ENCODE results near the gene MFAP4.

The MFAP4 gene

DNA sequence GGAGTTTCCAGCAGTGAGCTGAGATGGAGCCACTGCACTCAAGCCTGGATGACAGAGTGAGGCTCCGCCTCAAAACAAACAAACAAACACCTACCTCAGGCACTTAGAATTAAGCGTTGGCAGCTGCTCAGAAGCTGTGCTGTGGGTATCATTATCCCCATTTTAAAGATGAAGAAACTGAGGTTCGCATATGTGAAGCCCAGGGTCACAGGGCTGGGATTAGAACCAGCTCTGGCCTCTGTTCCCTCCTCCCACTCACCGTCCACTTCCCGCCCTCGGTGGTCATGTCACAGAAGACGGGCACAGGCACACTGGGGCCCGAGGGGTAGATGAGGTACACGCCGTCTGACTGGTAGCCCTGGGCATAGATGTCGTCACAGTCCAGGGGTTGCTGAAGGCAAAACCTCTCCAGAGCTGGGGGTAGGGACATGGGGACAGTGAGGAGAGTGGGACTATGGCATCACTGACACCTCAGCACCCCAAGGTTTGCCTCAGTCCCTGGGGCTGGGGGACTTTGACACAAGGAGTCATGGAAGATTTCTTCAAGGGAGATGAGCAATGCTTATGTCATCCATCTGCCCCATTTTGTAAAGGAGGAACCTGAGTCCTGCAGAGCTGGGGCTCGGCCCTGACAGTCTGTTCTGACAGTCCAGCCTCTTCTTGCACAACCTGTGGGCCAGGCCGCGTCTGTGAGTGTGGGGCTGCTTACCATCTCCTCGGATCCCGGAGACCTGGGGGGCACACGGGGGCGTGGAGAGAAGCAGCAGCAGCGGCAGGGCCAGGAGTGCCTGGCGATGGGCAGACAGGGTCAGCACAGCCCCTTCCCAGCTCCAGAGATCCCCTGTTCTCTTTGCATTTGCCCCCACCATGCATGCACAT is 700 bp downstream of the MFAP4 start:
- FAIRE-seq = no peak
- no peak for DNase-seq (ENCODE audit: low spot score)

- FAIRE-seq = no peak
- DNase-seq (ENCODE audit: low spot score) = no peak
Measured at GRCh38 chr17:19385521-19385983, 1.4 kb downstream of the MFAP4 start.

DNA sequence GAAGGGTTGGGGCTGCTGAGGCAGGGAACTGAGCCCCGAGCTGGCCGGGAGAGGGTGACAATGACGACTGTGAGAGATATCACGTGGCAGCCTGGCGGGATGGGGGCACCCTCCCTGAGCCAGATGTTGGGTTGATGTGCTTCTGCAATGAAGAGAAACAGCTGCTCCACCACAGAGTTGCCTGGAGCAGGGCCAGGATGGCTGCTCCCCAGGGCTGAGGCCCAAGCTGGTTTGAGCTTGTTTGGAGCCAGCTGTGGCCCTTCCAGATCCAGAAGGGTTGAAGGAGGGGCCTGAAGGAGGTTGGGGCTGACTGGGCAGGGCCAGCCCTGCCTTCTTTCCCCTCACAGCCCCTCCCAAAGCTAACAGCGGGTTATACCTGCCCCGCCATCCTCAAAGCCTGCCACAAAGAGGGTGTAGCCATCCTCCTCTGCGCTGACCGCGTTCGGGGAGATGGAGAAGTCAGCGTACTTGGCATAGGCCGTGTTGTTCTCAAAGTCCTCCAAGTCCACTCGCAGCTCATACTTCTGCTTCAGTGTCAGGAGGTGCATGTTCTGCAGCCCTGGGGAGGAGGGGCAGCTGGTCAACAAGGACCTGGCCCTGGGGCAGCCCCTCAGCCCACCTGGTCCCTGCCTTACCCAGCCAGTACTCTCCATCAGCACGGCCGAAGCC is 2.1 kb downstream of the MFAP4 start:
- DNase-seq (ENCODE audit: low spot score) (no peak), FAIRE-seq (no peak)

DNA sequence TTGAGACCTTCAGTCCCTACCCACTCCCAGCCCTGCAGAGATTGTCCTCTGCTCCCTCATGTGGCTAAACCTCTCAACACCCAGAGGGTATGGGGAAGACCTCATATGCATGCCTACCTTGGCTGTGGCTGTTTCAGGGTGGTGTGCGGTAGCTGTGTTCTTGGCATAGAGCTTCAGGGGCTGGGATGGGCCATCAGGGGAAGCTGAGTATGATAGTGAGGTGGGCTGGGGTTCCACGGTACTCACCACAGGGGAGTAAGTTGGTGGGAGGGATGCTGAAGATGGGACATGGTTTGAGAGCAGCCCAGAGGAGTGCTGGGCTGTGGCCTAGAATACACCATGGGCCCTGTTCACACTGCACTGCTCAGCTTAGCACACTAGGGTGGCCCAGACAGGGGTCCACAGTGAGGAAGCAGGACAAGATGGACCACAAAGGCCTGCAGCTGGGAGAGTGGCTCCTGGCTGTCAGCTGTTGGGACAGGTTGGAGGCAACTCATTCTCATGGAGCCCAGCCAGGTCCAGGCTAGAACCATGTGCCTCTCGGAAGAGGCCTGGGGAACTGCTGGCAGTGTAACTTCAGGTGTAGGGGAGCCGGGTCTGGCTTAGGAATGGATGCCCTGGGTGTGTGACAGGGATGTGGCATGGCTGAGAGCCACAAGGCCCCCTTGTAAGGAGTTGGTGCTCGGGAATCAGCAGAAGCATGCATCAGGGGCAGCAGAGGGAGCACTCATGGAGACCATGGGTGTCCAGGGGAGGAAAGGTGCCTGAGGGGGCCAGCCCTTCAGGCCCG is 3.1 kb downstream of the MFAP4 start:
- no peak for FAIRE-seq
- no peak for DNase-seq (ENCODE audit: low spot score)

DNA sequence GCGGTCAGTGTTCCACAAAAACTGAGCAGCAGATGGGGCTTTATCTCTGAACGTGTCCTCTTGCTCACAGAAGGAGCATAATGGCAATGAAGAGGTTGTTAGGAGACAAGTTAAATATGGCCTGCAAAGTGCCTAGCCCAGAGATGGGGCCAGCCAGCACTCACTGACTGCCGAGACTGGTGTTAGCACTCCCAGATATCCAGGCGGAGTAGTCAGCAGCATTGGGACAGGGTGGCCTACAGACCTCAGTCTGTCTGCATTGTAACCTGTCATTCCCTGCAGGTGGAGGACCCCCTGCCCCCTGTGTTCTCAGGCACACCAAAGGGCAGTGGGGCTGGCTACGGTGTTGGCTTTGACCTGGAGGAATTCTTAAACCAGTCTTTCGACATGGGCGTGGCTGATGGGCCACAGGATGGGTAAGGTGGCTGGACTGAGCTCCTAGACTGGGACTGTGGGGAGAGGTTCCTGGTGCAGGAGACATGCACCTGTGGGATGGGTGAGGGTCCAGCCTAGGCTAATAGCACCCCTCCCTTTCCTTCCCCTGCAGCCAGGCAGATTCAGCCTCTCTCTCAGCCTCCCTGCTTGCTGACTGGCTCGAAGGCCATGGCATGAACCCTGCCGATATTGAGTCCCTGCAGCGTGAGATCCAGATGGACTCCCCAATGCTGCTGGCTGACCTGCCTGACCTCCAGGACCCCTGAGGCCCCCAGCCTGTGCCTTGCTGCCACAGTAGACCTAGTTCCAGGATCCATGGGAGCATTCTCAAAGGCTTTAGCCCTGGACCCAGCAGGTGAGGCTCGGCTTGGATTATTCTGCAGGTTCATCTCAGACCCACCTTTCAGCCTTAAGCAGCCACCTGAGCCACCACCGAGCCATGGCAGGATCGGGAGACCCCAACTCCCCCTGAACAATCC is 4.2 kb downstream of the MFAP4 start:
- DNase-seq (ENCODE audit: low spot score) = no peak
- FAIRE-seq = no peak

DNA sequence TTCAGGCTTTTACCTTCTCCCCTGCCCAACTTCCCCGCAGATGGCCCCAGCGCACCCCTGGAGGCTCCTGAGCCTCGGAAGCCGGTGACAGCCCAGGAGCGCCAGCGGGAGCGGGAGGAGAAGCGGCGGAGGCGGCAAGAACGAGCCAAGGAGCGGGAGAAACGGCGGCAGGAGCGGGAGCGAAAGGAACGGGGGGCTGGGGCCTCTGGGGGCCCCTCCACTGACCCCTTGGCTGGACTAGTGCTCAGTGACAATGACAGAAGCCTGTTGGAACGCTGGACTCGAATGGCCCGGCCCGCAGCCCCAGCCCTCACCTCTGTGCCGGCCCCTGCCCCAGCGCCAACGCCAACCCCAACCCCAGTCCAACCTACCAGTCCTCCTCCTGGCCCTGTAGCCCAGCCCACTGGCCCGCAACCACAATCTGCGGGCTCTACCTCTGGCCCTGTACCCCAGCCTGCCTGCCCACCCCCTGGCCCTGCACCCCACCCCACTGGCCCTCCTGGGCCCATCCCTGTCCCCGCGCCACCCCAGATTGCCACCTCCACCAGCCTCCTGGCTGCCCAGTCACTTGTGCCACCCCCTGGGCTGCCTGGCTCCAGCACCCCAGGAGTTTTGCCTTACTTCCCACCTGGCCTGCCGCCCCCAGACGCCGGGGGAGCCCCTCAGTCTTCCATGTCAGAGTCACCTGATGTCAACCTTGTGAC is 5.1 kb downstream of the MFAP4 start:
- FAIRE-seq (no peak), DNase-seq (ENCODE audit: low spot score) (no peak)

DNA sequence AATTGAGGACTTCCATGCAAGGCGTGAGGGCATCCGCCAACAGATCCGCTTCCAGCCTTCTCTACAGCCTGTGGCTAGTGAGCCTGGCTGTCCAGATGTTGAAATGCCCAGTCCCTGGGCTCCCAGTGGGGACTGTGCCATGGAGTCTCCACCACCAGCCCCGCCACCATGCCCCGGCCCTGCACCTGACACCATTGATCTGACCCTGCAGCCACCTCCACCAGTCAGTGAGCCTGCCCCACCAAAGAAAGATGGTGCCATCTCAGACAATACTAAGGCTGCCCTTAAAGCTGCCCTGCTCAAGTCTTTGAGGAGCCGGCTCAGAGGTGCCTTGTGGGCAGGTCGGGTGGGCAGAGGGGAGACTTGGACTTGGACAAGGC is 5.6 kb downstream of the MFAP4 start:
- DNase-seq (ENCODE audit: low spot score) (no peak), FAIRE-seq (no peak)

- FAIRE-seq = no peak
- no peak for DNase-seq (ENCODE audit: low spot score)
Measured at GRCh38 chr17:19380481-19381301, 6.3 kb downstream of the MFAP4 start.

GRCh38 chr17:19379361-19380065 is 7.5 kb downstream of the MFAP4 start:
- no peak for DNase-seq (ENCODE audit: low spot score)
- FAIRE-seq = no peak

DNA sequence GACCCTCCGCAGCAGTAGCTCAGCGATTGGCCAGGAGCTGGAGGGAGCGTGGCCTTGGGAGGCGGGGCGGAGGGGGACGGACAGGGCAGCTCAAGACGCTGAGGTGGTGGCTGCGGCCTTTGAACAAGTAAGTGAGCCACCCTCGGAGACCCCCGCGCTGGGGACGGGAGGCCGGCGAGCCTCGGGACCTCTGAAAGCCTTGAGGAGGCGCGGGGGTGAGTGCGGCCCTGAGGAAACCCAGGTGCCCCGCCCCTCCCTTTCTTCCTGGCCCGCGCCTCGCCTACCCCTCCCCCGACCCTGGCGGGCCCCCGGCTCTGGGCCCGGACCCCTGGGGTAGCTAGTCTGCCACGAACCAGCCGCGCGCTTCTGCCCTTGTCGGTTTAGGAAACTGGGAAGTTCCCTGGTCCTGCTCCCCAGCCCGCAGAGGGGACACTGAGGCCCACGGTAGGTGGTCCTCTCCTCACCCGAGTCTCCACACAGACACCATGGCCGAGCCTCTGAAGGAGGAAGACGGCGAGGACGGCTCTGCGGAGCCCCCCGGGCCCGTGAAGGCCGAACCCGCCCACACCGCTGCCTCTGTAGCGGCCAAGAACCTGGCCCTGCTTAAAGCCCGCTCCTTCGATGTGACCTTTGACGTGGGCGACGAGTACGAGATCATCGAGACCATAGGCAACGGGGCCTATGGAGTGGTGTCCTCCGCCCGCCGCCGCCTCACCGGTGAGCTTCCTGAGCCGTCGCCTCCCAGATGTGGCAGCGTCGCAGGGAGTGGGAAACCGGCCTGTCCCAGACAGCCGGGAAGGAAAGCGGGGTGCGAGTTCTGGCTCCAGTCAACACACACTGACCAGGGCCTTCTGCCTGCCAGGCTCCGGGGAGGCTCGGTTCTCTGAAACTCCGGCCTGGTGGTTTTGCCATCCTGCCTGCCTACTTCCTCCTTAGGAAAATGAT is 8.3 kb downstream of the MFAP4 start, which contains the start of gene MAPK7:
MAPK7 (plus strand) TSS at position 83 of the 945 bp plus-strand sequence; CDS start at position 486, 403 bp downstream.
- DNase-seq (ENCODE audit: low spot score) = no peak

DNA sequence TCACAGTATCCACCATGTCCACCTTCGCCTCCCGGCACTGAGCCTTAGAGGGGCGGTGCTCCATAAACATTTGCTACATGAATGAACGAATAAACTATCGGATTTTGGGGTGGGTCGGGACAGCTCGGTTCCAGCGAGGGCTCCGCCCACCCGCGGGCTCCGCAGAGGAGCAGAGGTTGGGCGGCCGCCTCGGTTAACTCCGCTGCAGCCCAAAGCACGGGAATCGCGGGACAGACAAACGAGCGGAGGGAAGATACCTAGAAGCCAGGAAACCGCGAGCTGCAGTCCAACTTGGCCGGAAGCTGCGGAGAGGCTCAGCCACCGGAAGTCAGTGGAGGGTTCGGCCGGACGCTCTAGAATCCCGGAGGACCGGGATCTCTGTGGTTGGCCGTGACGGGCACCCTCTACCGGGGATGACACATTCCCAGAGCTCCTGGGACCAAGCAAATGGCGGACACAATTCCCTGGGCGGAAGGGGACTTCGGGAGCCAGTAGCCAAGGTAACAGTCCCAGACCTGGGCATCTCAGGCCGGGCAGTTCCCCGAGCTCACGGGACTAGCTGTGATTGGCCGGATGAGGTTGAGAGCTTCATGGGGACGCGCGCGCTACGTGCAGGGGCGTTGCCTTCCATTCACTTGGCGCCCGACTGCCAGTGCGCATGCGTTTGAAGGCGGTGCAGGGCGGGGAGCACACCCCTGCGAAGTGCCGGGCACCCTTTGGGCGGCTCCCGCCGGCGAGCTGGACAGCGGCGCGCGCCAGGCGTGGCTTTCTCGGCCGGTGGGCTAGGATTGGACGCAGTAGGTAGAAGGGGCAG is 9.2 kb downstream of the MFAP4 start:
- DNase-seq (ENCODE audit: low spot score) (peak; percentile 99), FAIRE-seq (peak; percentile 94)

More for the DNA sequence above, 8.3 kb downstream of the MFAP4 start, which contains the start of gene MAPK7:
- FAIRE-seq = no peak

- FAIRE-seq = no peak
- DNase-seq (ENCODE audit: low spot score) = no peak
Measured at GRCh38 chr17:19376811-19377210, 10.2 kb downstream of the MFAP4 start.

- DNase-seq (ENCODE audit: low spot score) (no peak), FAIRE-seq (no peak)
Measured at GRCh38 chr17:19375732-19376131, 11.3 kb downstream of the MFAP4 start.

- DNase-seq (ENCODE audit: low spot score) (no peak), FAIRE-seq (no peak)
Measured at GRCh38 chr17:19374136-19374535, 12.9 kb downstream of the MFAP4 start.

DNA sequence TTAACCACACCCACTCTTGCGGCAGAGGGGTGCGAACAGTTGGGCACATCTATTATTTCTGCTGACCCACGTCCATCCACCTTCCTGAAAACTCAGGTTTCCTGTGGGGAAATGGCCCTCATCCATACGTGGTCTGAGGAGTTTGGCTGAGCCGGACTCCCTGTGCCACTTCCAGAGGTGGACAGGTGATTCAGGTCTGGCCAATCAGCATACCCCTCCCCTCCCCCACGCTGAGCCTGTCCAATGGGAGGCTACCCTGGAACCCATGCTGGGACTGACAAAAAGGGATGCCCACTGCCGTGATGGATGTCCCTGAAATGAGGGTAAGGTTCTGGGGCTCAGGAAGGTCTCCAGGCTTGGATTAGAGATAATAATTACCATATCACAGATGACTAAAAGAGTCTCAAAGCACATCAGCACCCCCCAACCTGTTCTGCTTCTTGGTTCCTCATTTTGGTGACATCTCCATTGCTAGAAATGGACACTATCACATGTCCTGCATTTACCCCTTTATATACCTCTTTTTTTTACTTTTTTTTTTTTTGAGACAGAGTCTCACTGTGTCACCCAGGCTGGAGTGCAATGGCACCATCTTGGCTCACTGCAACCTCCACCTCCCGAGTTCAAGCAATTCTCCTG is 14.0 kb downstream of the MFAP4 start:
- DNase-seq (ENCODE audit: low spot score) (no peak), FAIRE-seq (no peak)

DNA sequence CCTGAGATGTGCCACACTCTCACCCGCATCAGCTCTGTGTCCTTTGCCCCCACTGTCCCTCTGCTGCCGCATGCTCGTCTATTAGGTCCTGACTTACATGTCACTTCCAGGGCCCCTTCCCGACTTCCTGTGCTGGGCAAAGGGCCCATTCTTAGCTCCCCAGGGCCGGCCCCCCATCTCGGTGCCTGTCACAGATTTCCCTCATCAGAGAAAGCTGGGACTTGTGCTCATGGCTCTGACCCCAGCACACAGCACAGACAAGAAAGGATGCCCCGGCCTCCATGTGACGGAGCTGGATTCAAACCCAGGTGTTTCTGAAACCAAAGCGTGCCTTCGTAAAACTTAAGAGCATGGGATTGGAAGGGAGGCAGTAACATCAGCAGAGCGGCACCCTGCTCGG is 14.6 kb downstream of the MFAP4 start:
- DNase-seq (ENCODE audit: low spot score) (no peak), FAIRE-seq (no peak)
